ENCODE measurements around the gene LILRA1.
"Not testable (repeated sequence)": the region's sequence is repeated elsewhere in the genome, so short reads cannot be mapped to it uniquely, and the experiment has no call there.

Gene LILRA1

DNA sequence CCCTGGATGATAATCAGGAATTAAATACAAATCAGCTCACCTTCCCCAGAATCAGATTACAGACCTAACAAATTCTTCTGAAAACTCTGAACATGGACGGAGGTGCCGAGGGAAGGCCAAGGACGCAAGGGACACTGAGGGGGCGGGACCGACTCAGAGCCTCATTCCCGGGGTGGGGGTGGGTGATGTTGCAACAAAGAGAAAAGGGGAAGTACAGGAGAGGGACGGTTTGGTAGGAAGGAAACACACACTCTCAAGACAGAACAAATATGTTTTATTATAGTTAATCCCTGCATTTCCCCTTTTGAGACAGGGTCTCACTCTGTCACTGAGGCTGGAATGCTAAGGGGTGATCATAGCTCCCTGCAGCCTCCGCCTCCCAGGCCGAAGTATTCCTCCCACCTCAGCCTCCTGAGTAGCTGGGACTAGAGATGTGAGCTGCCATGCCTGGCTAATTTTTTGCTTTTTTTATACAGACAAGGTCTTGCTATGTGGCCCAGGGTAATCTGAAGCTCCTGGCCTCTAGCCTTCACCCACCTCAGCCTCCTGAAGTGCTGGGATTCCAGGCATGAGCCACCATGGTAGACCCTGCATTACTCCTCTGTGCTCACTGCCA lies 20.6 kb upstream of the LILRA1 start:
- no peak overlapping the region for H3K27ac ChIP-seq
- TF ChIP-seq CTCF (conservative IDR thresholded peaks at IDR 0.05; ENCODE audit: low read depth) = no peak
- ChIA-PET CTCF (no interaction called here), POLR2A (ENCODE audit: low non-redundant PET) (no interaction called here)
- DNase-seq (ENCODE audit: low spot score) = no peak

DNA sequence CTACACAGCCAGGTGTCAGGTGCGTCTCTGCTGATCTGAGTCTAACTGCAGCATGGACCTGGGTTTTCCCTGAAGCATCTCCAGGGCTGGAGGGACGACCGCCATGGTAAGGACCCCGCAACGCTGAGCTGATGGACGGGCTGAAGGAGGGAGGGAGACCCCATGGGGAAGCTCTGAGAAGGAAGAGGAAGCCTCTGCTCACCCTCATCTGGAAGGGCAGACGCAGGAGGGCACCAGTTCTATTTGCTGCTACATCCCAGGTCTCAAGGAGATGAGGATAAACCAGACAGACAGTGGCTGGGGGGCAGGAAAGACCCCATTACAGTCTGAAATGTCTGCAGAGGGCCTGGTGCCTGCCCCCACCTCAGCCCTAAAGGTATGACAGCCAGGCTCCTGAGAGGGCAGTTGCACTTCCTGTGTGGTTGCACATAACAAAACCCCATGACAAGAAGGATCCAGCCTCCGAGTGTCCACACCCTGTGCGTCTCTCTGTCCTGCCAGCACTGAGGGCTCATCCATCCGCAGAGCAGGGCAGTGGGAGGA lies 20.0 kb upstream of the LILRA1 start, which contains the start of gene LILRA2:
LILRA2 (plus strand) TSS at position 461 of the 543 bp plus-strand sequence. CDS start 89 bp downstream, outside the sequence.
- ChIA-PET POLR2A (ENCODE audit: low non-redundant PET) (no interaction called here), CTCF (interaction anchor here (0.6 kb wide), 1 partner anchor 218 kb away, joined by 3 read pairs; no protein-coding TSS in a partner anchor)
- DNase-seq (ENCODE audit: low spot score) = no peak
- TF ChIP-seq CTCF (conservative IDR thresholded peaks at IDR 0.05; ENCODE audit: low read depth) = no peak
- H3K27ac ChIP-seq = no peak within 1 kb of the TSS

- CTCF ChIA-PET = interaction anchor here (0.6 kb wide), 1 partner anchor 219 kb away, joined by 3 read pairs; no protein-coding TSS in a partner anchor
- no peak for TF ChIP-seq CTCF (conservative IDR thresholded peaks at IDR 0.05; ENCODE audit: low read depth)
- DNase-seq (ENCODE audit: low spot score) = no peak
- no peak overlapping the region for H3K27ac ChIP-seq
- POLR2A ChIA-PET (ENCODE audit: low non-redundant PET) = no interaction called here
Observed at GRCh38 chr19:54574051-54574450, 19.4 kb upstream of the LILRA1 start.

DNA sequence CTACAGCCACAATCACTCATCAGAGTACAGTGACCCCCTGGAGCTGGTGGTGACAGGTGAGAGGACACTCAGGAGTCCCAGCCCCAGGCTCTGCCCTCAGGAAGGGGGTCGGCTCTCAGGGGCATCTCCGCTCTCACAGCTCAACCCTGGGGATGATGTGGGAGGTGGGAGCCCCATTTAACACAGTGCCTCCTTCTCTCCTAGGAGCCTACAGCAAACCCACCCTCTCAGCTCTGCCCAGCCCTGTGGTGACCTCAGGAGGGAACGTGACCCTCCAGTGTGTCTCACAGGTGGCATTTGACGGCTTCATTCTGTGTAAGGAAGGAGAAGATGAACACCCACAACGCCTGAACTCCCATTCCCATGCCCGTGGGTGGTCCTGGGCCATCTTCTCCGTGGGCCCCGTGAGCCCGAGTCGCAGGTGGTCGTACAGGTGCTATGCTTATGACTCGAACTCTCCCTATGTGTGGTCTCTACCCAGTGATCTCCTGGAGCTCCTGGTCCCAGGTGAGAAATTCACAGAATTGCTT lies 18.8 kb upstream of the LILRA1 start:
- TF ChIP-seq CTCF (conservative IDR thresholded peaks at IDR 0.05; ENCODE audit: low read depth) = no peak
- no peak overlapping the region for H3K27ac ChIP-seq
- ChIA-PET POLR2A (ENCODE audit: low non-redundant PET) (no interaction called here), CTCF (no interaction called here)
- DNase-seq (ENCODE audit: low spot score) = no peak

- DNase-seq (ENCODE audit: low spot score); POLR2A ChIA-PET (ENCODE audit: low non-redundant PET); H3K27ac ChIP-seq; CTCF ChIA-PET: not testable (repeated sequence)
Observed at GRCh38 chr19:54575205-54575604, 18.2 kb upstream of the LILRA1 start.

- no peak overlapping the region for H3K27ac ChIP-seq
- no peak for TF ChIP-seq CTCF (conservative IDR thresholded peaks at IDR 0.05; ENCODE audit: low read depth)
- ChIA-PET POLR2A (ENCODE audit: low non-redundant PET) (no interaction called here), CTCF (interaction anchor here (0.6 to 1.3 kb wide), 2 partner anchors 98 to 310 kb away, joined by 3 to 4 read pairs; no protein-coding TSS in a partner anchor)
- no peak for DNase-seq (ENCODE audit: low spot score)
Observed at GRCh38 chr19:54576411-54576976, 16.9 kb upstream of the LILRA1 start.

DNA sequence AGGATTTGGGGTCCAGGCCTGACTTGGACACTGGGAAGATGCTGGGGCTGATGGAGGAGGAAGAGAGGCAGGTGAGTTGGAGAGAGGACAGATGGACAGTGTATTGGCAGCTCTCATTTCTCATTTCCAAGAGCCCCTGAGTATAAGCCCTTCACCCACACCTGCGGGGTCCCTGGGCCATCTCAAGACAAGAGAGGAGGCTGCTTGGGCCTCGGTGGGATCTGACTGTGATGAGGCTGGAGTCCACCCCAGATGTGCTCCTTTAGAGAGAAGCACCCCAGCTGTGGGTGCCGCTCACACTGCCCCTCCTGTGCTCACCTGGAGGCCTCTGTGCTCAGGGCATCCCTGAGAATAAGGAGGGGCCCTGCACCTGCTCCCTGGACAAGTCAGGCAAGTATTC lies 16.1 kb upstream of the LILRA1 start:
- no peak overlapping the region for H3K27ac ChIP-seq
- ChIA-PET CTCF (interaction anchor here (1.3 kb wide), 1 partner anchor 311 kb away, joined by 3 read pairs; no protein-coding TSS in a partner anchor), POLR2A (ENCODE audit: low non-redundant PET) (no interaction called here)
- no peak for TF ChIP-seq CTCF (conservative IDR thresholded peaks at IDR 0.05; ENCODE audit: low read depth)
- no peak for DNase-seq (ENCODE audit: low spot score)

DNA sequence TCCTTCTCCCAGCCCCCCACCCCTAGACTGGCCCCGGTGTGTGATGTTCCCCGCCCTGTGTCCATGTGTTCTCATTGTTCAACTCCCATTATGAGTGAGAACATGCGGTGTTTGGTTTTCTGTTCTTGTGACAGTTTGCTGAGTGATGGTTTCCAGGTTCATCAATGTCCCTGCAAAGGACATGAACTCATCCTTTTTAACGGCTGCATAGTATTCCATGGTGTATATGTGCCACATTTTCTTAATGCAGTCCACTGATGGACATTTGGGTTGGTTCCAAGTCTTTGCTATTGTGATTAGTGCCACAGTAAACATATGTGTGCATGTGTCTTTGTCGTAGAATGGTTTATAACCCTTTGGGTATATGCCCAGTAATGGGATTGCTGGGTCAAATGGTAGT lies 15.2 kb upstream of the LILRA1 start:
- POLR2A ChIA-PET (ENCODE audit: low non-redundant PET); H3K27ac ChIP-seq; CTCF ChIA-PET: not testable (repeated sequence)

More for the DNA sequence above, 15.2 kb upstream of the LILRA1 start:
- DNase-seq (ENCODE audit: low spot score) = not testable (repeated sequence)

Data from RWPE1 (cell line).